B cell (primary cell): ENCODE measurements around the gene CCL20. TPM values are rescaled to one million over a fixed set of nuclear protein-coding genes. Genes with fewer than 3 reads are reported as not detected.

Source experiments
- ATAC-seq: fragments of 200-7000 bp; cut with Tn5 transposase; one replicate; pipeline ENCODE4 v1.10.0; 2021; ENCODE audit warnings: low read depth, mild to moderate bottlenecking, moderate number of reproducible peaks, moderate library complexity
- CTCF ChIA-PET: fragments of 350-600 bp; sonication (Branson Sonifier 250); formaldehyde crosslinking; loops from one replicate; lab custom pipeline; 2021; ENCODE audit warnings: antibody characterized with exemption, inconsistent platforms; lab: Charles Lee
- POLR2A ChIA-PET: fragments of 350-600 bp; sonication (Branson Sonifier 250); formaldehyde crosslinking; loops from one replicate; lab custom pipeline; 2021; ENCODE audit warnings: antibody characterized with exemption; lab: Charles Lee
- DNase-seq: peaks from one replicate; pipeline ENCODE4 v3.0.0; 2013
- H2AFZ ChIP-seq: 2 replicates; pipeline ENCODE4 v1.6.1; 2012; ENCODE audit warnings: mild to moderate bottlenecking, low read depth, low read length; ENCODE audit not compliant: insufficient read depth, poor library complexity, severe bottlenecking
- H3K27ac ChIP-seq, 2 donors: 1 replicate in 1 of 2; 2 replicates in 1 of 2; pipeline ENCODE4 v1.5.1; 2012 to 2013; ENCODE audit warnings: low read length in 2 of 2, mild to moderate bottlenecking in 2 of 2, moderate library complexity in 1 of 2
- H3K27me3 ChIP-seq, 4 experiments: fragments of 200-600 bp in 1 of 4; sonication (generic) in 1 of 4; replicated peaks in 1 of 4; 1 replicate in 2 of 4; 2 replicates in 2 of 4; pipeline versions ENCODE4 v1.6.1 to v1.7.0; 2013 to 2016; ENCODE audit warnings: low read length in 3 of 4, mild to moderate bottlenecking in 2 of 4, mixed read lengths in 1 of 4, moderate library complexity in 1 of 4; ENCODE audit not compliant: insufficient read depth in 4 of 4, control insufficient read depth in 3 of 4; ENCODE audit errors: control extremely low read depth in 1 of 4
- H3K36me3 ChIP-seq, 2 experiments: replicated peaks in 1 of 2; 1 replicate in 1 of 2; 2 replicates in 1 of 2; pipeline versions ENCODE4 v1.6.1 to v1.7.1; 2013; ENCODE audit warnings: low read length in 1 of 2; ENCODE audit not compliant: insufficient read depth in 2 of 2, control insufficient read depth in 1 of 2; ENCODE audit errors: control extremely low read depth in 1 of 2, extremely low read depth in 1 of 2
- H3K4me1 ChIP-seq, 2 donors: fragments of 200-600 bp in 1 of 2; sonication (generic) in 1 of 2; 1 replicate in 1 of 2; 2 replicates in 1 of 2; pipeline versions ENCODE4 v1.5.1 to v1.6.1; 2013 to 2017; ENCODE audit warnings: low read length in 2 of 2; ENCODE audit not compliant: control insufficient read depth in 2 of 2, insufficient read depth in 2 of 2
- H3K4me2 ChIP-seq: replicated peaks from 2 replicates; pipeline ENCODE3; 2012; ENCODE audit warnings: mild to moderate bottlenecking, low read depth, low read length; ENCODE audit not compliant: poor library complexity, severe bottlenecking
- H3K4me3 ChIP-seq, 5 experiments: fragments of 200-600 bp in 1 of 5; sonication (generic) in 1 of 5; 1 replicate in 3 of 5; 2 replicates in 2 of 5; pipeline versions ENCODE4 v1.5.1 to v1.7.0; 2011 to 2016; ENCODE audit warnings: low read length in 4 of 5, mild to moderate bottlenecking in 4 of 5, low read depth in 2 of 5, control low read depth in 1 of 5, moderate library complexity in 1 of 5; ENCODE audit not compliant: insufficient read depth in 1 of 5; ENCODE audit errors: control extremely low read depth in 1 of 5, extremely low read depth in 1 of 5
- H3K79me2 ChIP-seq: fragments of 200-600 bp; sonication (generic); one replicate; pipeline ENCODE4 v1.6.0; 2016; ENCODE audit warnings: low read length; ENCODE audit not compliant: control insufficient read depth, insufficient read depth
- H3K9ac ChIP-seq: fragments of 200-600 bp; sonication (generic); 2 replicates; pipeline ENCODE4 v1.6.1; 2017; ENCODE audit warnings: mild to moderate bottlenecking, low read length, moderate library complexity
- H3K9me3 ChIP-seq, 3 donors: one replicate each; pipeline versions ENCODE4 v1.6.1 to v1.7.1; 2013; ENCODE audit warnings: low read length in 2 of 3; ENCODE audit not compliant: control insufficient read depth in 2 of 3, insufficient read depth in 1 of 3; ENCODE audit errors: control extremely low read depth in 1 of 3
- H4K20me1 ChIP-seq: 2 replicates; pipeline ENCODE4 v1.6.0; 2012; ENCODE audit warnings: mild to moderate bottlenecking, low read length; ENCODE audit not compliant: insufficient read depth, control insufficient read depth, poor library complexity, severe bottlenecking
- H3K27ac Mint-ChIP-seq: one replicate; pipeline ENCODE4 v1.8.0; 2021; ENCODE audit warnings: mixed read lengths
- H3K27me3 Mint-ChIP-seq: one replicate; pipeline ENCODE4 v1.8.0; 2021; ENCODE audit warnings: mixed read lengths
- H3K4me1 Mint-ChIP-seq: one replicate; pipeline ENCODE4 v1.8.0; 2021; ENCODE audit warnings: mixed read lengths
- H3K4me3 Mint-ChIP-seq: one replicate; pipeline ENCODE4 v1.8.0; 2021; ENCODE audit warnings: mixed read lengths
- H3K9me3 Mint-ChIP-seq: one replicate; pipeline ENCODE4 v1.8.0; 2022; ENCODE audit warnings: mixed read lengths; ENCODE audit not compliant: insufficient read depth
- EZH2 ChIP-seq: IDR thresholded peaks from 2 replicates; pipeline ENCODE4 v1.6.1; 2012; ENCODE audit warnings: borderline replicate concordance, low read depth, mild to moderate bottlenecking, moderate library complexity, low read length; ENCODE audit not compliant: insufficient read depth, poor library complexity, severe bottlenecking
- WGBS: methylation state at CpG from one replicate; pipeline ENCODE4 v1.1.5; 2013; ENCODE audit warnings: missing lambda C conversion rate; ENCODE audit not compliant: insufficient coverage; 5-methylcytosine and 5-hydroxymethylcytosine counted together
- intact Hi-C: fragments of 100-400 bp; cut with micrococcal nuclease; formaldehyde crosslinking; loops from one replicate; pipeline ENCODE4 v1.10.0; 2022
- polyA plus RNA-seq: library from polyadenylated mRNA; depleted of rRNA; stranded (reverse); fragments of >200 nt; gene quantifications from 2 replicates; pipeline ENCODE4 v1.2.3, GENCODE V29; 2012
- total RNA-seq, 2 donors: library from RNA; stranded (reverse); fragments of 120-200 nt in 1 of 2; gene quantifications; 1 replicate in 1 of 2; 2 replicates in 1 of 2; pipeline versions ENCODE4 v1.2.3 to v1.2.4, GENCODE V29; 2013 to 2022
- TF ChIP-seq, protein P1 (sequence below): fragments of 200-600 bp; IDR thresholded peaks from one replicate; pipeline ENCODE4 v1.8.0; 2022; ENCODE audit warnings: antibody characterized with exemption, mild to moderate bottlenecking

Gene CCL20
- total and polyA plus RNA-seq, 2 donors (not counting 1 experiment from before 2014, with no cell fraction given) = 0.31 TPM; not detected in 1

DNA sequence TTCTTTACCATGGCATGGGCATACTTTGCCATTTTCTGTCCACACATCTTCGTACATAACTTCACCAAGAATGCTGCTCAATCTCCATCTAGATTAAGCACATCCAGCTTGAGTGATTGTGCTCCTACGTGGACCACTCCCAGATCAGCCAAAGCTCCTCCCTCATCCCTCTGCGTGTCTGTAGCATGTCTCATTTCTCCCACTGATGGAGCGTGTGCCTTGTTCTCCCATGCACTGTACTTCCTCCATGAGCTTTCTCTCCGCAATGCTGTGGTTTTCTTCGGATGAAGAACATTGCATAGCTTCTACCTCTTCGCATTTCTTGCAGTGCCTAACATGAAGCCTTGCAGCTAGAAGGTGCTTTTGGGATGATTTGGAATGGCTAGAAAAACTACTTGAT is 13.5 kb downstream of the CCL20 start:
- Histone ChIP-seq H3K36me3 (no peaks in the 10 kb centered on the region), H3K79me2 (no peaks in the 10 kb centered on the region), H3K4me3 (no peak overlapping the region), H2AFZ (no peak overlapping the region), H3K27me3 (no peaks in the 10 kb centered on the region), H4K20me1 (no peaks in the 10 kb centered on the region), H3K27ac (no peak overlapping the region), H3K9me3 (no peaks in the 10 kb centered on the region), H3K9ac (no peak overlapping the region), H3K4me1 (no peaks in the 10 kb centered on the region), H3K4me2 (no peak overlapping the region)
- H3K27ac Mint-ChIP-seq = no peak overlapping the region
- ChIA-PET POLR2A (no interaction called here), CTCF (no interaction called here)
- intact Hi-C loops = no loop called here
- H3K4me1 Mint-ChIP-seq = no peaks in the 10 kb centered on the region
- no peak for DNase-seq
- no peaks in the 10 kb centered on the region for H3K9me3 Mint-ChIP-seq
- WGBS = 81% methylated on average over 2 of the region's 7 CpGs
- no peak overlapping the region for H3K4me3 Mint-ChIP-seq
- H3K27me3 Mint-ChIP-seq = peaks cover 6% of the 10 kb centered on the region
- TF ChIP-seq EZH2 = no peak
- no peak for ATAC-seq

DNA sequence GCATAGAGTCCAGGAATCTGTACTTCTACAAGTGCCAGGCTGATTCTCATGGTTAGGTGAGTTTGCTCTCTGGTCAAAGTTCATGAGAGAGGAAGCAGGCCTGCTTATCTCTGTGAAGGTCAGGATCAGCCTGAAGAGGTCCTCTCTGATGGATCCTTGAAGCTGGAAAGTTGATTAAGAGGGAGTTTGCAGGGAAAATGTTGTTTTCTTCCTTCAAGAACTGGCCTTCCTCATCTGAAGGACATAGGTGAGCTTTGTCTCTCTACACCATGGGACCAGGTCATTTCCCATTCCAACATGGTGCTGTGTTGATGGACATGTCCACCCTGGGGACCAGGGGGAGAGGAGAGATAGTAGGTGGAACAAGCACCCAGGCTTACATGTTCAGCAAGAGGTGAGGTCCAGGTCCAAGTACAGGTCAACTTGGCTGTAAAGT is 14.9 kb downstream of the CCL20 start:
- Histone ChIP-seq H3K27me3 (no peaks in the 10 kb centered on the region), H3K4me1 (no peaks in the 10 kb centered on the region), H3K9me3 (no peaks in the 10 kb centered on the region), H3K79me2 (no peaks in the 10 kb centered on the region), H3K4me3 (no peak overlapping the region), H3K4me2 (no peak overlapping the region), H3K36me3 (no peaks in the 10 kb centered on the region), H3K9ac (no peak overlapping the region), H4K20me1 (no peaks in the 10 kb centered on the region), H3K27ac (no peak overlapping the region), H2AFZ (no peak overlapping the region)
- ChIA-PET POLR2A (no interaction called here), CTCF (no interaction called here)
- no peak overlapping the region for H3K27ac Mint-ChIP-seq
- H3K4me1 Mint-ChIP-seq = no peaks in the 10 kb centered on the region
- DNase-seq = no peak
- H3K27me3 Mint-ChIP-seq = peaks cover 6% of the 10 kb centered on the region
- H3K4me3 Mint-ChIP-seq = no peak overlapping the region
- no peaks in the 10 kb centered on the region for H3K9me3 Mint-ChIP-seq
- no peak for TF ChIP-seq EZH2
- TF ChIP-seq, protein P1, sequence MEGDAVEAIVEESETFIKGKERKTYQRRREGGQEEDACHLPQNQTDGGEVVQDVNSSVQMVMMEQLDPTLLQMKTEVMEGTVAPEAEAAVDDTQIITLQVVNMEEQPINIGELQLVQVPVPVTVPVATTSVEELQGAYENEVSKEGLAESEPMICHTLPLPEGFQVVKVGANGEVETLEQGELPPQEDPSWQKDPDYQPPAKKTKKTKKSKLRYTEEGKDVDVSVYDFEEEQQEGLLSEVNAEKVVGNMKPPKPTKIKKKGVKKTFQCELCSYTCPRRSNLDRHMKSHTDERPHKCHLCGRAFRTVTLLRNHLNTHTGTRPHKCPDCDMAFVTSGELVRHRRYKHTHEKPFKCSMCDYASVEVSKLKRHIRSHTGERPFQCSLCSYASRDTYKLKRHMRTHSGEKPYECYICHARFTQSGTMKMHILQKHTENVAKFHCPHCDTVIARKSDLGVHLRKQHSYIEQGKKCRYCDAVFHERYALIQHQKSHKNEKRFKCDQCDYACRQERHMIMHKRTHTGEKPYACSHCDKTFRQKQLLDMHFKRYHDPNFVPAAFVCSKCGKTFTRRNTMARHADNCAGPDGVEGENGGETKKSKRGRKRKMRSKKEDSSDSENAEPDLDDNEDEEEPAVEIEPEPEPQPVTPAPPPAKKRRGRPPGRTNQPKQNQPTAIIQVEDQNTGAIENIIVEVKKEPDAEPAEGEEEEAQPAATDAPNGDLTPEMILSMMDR = no peak
- intact Hi-C loops = no loop called here
- no peak for ATAC-seq
